WI38 (cell line): ENCODE measurements around the gene NEK8.
A peak's percentile ranks its signal among the peaks of the same experiment; 100 is the strongest.

ENCODE experiments used
- H3K4me3 ChIP-seq: 2 replicates; pipeline ENCODE4 v1.5.1; 2011; ENCODE audit warnings: low read depth, mild to moderate bottlenecking, control low read depth, low read length
- CTCF ChIP-seq: IDR thresholded peaks from 2 replicates; pipeline ENCODE4 v1.5.1; 2012; ENCODE audit warnings: low read depth, mild to moderate bottlenecking, control low read depth, low read length

NEK8 gene

GRCh38 chr17:28716740-28717577, 11.6 kb upstream of the NEK8 start:
- TF ChIP-seq CTCF = no peak

GRCh38 chr17:28717578-28718332, 10.8 kb upstream of the NEK8 start, which contains the start of gene RAB34:
TSS of gene RAB34 (minus strand) at chr17:28717868. CDS start at chr17:28717266, 602 bp downstream.
- H3K4me3 ChIP-seq = peak within 1 kb of the TSS; percentile 93
- TF ChIP-seq CTCF = peak; percentile 15; the same call in 1 of the 2 replicates

More at GRCh38 chr17:28716740-28717577, 11.6 kb upstream of the NEK8 start:
- peak overlapping the region; percentile 93 for H3K4me3 ChIP-seq

- no peak for TF ChIP-seq CTCF
- H3K4me3 ChIP-seq = peak overlapping the region; percentile 93
Measured at GRCh38 chr17:28718333-28719020, 10.1 kb upstream of the NEK8 start.

- peak overlapping the region; percentile 98 for H3K4me3 ChIP-seq
- no peak for TF ChIP-seq CTCF
Measured at GRCh38 chr17:28719021-28719433, 9.6 kb upstream of the NEK8 start.

GRCh38 chr17:28720247-28720996, 8.2 kb upstream of the NEK8 start:
- no peak; the same call in 1 of the 2 replicates for TF ChIP-seq CTCF
- H3K4me3 ChIP-seq = peak overlapping the region; percentile 98

GRCh38 chr17:28720997-28721329, 7.6 kb upstream of the NEK8 start:
- H3K4me3 ChIP-seq = peak overlapping the region; percentile 98
